HepG2 (cell line): ENCODE results near the gene SNRNP35. TPM values are rescaled to one million over a fixed set of nuclear protein-coding genes. Genes with fewer than 3 reads are reported as not detected.
A peak's percentile ranks its signal among the peaks of the same experiment; 100 is the strongest.

Source experiments
- CREB1 ChIP-seq, 2 experiments: fragments of 450-650 bp in 1 of 2; IDR thresholded peaks; 2 replicates each; pipeline ENCODE4 v1.6.1; 2016 to 2017; ENCODE audit warnings: control low read depth in 1 of 2, mild to moderate bottlenecking in 1 of 2, missing compliant biosample characterization in 1 of 2, missing genetic modification characterization in 1 of 2
- CREM ChIP-seq, 2 experiments: sonication (generic) in 1 of 2; formaldehyde crosslinking in 1 of 2; IDR thresholded peaks; 2 replicates each; pipeline versions ENCODE4 v1.4.0 to v1.6.1; 2016 to 2020; ENCODE audit warnings: antibody characterized with exemption in 1 of 2, mild to moderate bottlenecking in 1 of 2, missing genetic modification reagents in 1 of 2
- CTCF ChIP-seq: sonication (generic); formaldehyde crosslinking; IDR thresholded peaks from 2 replicates; pipeline ENCODE4 v1.5.0; 2020; ENCODE audit warnings: mild to moderate bottlenecking, missing genetic modification reagents, moderate library complexity
- ELK4 ChIP-seq: sonication (generic); formaldehyde crosslinking; IDR thresholded peaks from 2 replicates; pipeline ENCODE4 v1.9.0; 2021; ENCODE audit warnings: missing genetic modification reagents, borderline replicate concordance
- FOXJ3 ChIP-seq: sonication (generic); formaldehyde crosslinking; IDR thresholded peaks from 2 replicates; pipeline ENCODE4 v1.4.0; 2020; ENCODE audit warnings: missing genetic modification reagents, mild to moderate bottlenecking, borderline replicate concordance
- IRF2 ChIP-seq: IDR thresholded peaks from 2 replicates; pipeline ENCODE4 v1.6.1; 2018; ENCODE audit warnings: missing genetic modification reagents, missing compliant biosample characterization
- PBX2 ChIP-seq: IDR thresholded peaks from 2 replicates; pipeline ENCODE4 v1.6.1; 2016; ENCODE audit warnings: control low read depth
- PITX1 ChIP-seq: sonication (generic); formaldehyde crosslinking; IDR thresholded peaks from 2 replicates; pipeline ENCODE4 v1.5.1; 2020; ENCODE audit warnings: mild to moderate bottlenecking, missing genetic modification reagents
- RXRA ChIP-seq: sonication (generic); formaldehyde crosslinking; IDR thresholded peaks from 2 replicates; pipeline ENCODE4 v1.5.1; 2020; ENCODE audit warnings: missing genetic modification reagents
- RXRB ChIP-seq: IDR thresholded peaks from 2 replicates; pipeline ENCODE4 v1.6.1; 2016; ENCODE audit warnings: borderline replicate concordance, missing genetic modification reagents, missing compliant biosample characterization
- ZBED4 ChIP-seq: sonication (generic); formaldehyde crosslinking; IDR thresholded peaks from 2 replicates; pipeline ENCODE4 v1.4.0; 2020; ENCODE audit warnings: missing genetic modification reagents, borderline replicate concordance
- ZNF225 ChIP-seq: sonication (generic); formaldehyde crosslinking; IDR thresholded peaks from 2 replicates; pipeline ENCODE4 v1.4.0; 2020; ENCODE audit warnings: mild to moderate bottlenecking, missing genetic modification reagents
- ZNF317 ChIP-seq: sonication (generic); formaldehyde crosslinking; IDR thresholded peaks from 2 replicates; pipeline ENCODE4 v1.5.0; 2020; ENCODE audit warnings: mild to moderate bottlenecking, missing genetic modification reagents
- ZNF337 ChIP-seq: sonication (generic); formaldehyde crosslinking; IDR thresholded peaks from 2 replicates; pipeline ENCODE4 v1.5.1; 2020; ENCODE audit warnings: missing genetic modification reagents, low read depth, mild to moderate bottlenecking, borderline replicate concordance
- ZNF558 ChIP-seq: sonication (generic); formaldehyde crosslinking; IDR thresholded peaks from 2 replicates; pipeline ENCODE4 v1.9.0; 2022; ENCODE audit warnings: mild to moderate bottlenecking, missing genetic modification reagents, borderline replicate concordance
- ZNF629 ChIP-seq: sonication (generic); formaldehyde crosslinking; conservative IDR thresholded peaks from 2 replicates; pipeline ENCODE4 v1.5.0; 2020; ENCODE audit warnings: missing genetic modification reagents
- polyA plus RNA-seq, 8 experiments: library from polyadenylated mRNA; depleted of rRNA in 3 of 8; stranded (reverse) in 7 of 8; unstranded in 1 of 8; fragments of >200 nt; fragmentation: Illumina TruSeq in 4 of 8; extraction: Trizol in 4 of 8; gene quantifications; 2 replicates each; pipeline versions ENCODE4 v1.2.1 to v1.2.3, GENCODE V29; 2011 to 2016; ENCODE audit warnings: low read depth in 4 of 8, missing spikeins in 1 of 8, mixed read lengths in 1 of 8; ENCODE audit not compliant: insufficient read depth in 1 of 8
- total RNA-seq, 5 experiments: library from RNA; depleted of rRNA; stranded (reverse); fragments of >200 nt; fragmentation: Illumina TruSeq; extraction: Trizol; gene quantifications; 2 replicates each; pipeline ENCODE4 v1.2.3, GENCODE V29; 2016; ENCODE audit warnings: low read depth in 1 of 5

Gene SNRNP35
- total and polyA plus RNA-seq, 2 of the 13 experiments (the other 11 are each of a cell fraction or from before 2014, with no cell fraction given), result 11.3 to 22.6 TPM

GRCh38 chr12:123472438-123472849 lies 14.5 kb downstream of the SNRNP35 start (continued):
- TF ChIP-seq RXRB (CRISPR knock-in tag) (peak; percentile 92), CREM (IDR thresholded peaks at IDR 0.05) (peak; percentile 62; the same call in 1 of the 2 replicates), CREM (CRISPR knock-in tag; IDR thresholded peaks at IDR 0.05) (no peak), PBX2 (peak; percentile 28; the same call in 1 of the 2 replicates), ZNF337 (peak; percentile 54; the same call in 1 of the 2 replicates), FOXJ3 (CRISPR knock-in tag) (peak; percentile 78), ZNF558 (CRISPR knock-in tag) (peak; percentile 90; the same call in 1 of the 2 replicates), ZNF629 (CRISPR knock-in tag) (peak; percentile 56), PITX1 (CRISPR knock-in tag) (peak; percentile 88), ZNF225 (no peak), ZNF317 (CRISPR knock-in tag) (no peak), IRF2 (CRISPR knock-in tag) (peak; percentile 72; the same call in 1 of the 2 replicates), CTCF (CRISPR knock-in tag) (peak; percentile 28), ELK4 (CRISPR knock-in tag) (no peak), CREB1 (IDR thresholded peaks at IDR 0.05) (0 out of 2 replicates have a peak, but pooled peaks have one; percentile 7), CREB1 (CRISPR knock-in tag; IDR thresholded peaks at IDR 0.05) (no peak), RXRA (peak; percentile 90), ZBED4 (CRISPR knock-in tag) (peak; percentile 35; the same call in 1 of the 2 replicates)
